IMR-90 (cell line): ENCODE results near the gene MSI1. TPM values are rescaled to one million over a fixed set of nuclear protein-coding genes. Genes with fewer than 3 reads are reported as not detected.

Source experiments
- ATAC-seq: fragments of 200-7000 bp; cut with Tn5 transposase; 2 replicates; pipeline ENCODE4 v1.9.1; 2020; ENCODE audit warnings: low read depth, mild to moderate bottlenecking, moderate library complexity
- BruUV-seq: library from RNA; stranded (reverse); fragments of 400-500 nt; replicated peaks from 2 replicates; lab custom pipeline; 2021; lab: Mats Ljungman, UMichigan
- CTCF ChIA-PET: fragments of 300-600 bp; formaldehyde crosslinking; extraction: SDS; loops from one replicate; lab custom pipeline; 2021; ENCODE audit warnings: antibody characterized with exemption; lab: Yijun Ruan, JAX
- POLR2A ChIA-PET: fragments of 300-600 bp; sonication (Branson Sonifier 250); formaldehyde crosslinking; loops from one replicate; lab custom pipeline; 2022; ENCODE audit warnings: antibody characterized with exemption; ENCODE audit not compliant: unreplicated experiment; lab: Charles Lee
- DNase-seq: peaks from one replicate; pipeline ENCODE4 v3.0.0; 2013
- H2AFZ ChIP-seq: replicated peaks from 2 replicates; pipeline ENCODE3; 2013; ENCODE audit warnings: low read length, mild to moderate bottlenecking; ENCODE audit not compliant: poor library complexity
- H2AK5ac ChIP-seq: 2 replicates; pipeline ENCODE4 v1.6.1; 2013; ENCODE audit warnings: low read depth, low read length, inconsistent platforms
- H2AK9ac ChIP-seq: replicated peaks from 2 replicates; pipeline ENCODE3; 2013; ENCODE audit warnings: mild to moderate bottlenecking, low read depth, low read length, moderate library complexity; ENCODE audit not compliant: poor library complexity
- H2BK120ac ChIP-seq: 2 replicates; pipeline ENCODE4 v1.6.1; 2013; ENCODE audit warnings: low read depth, low read length, inconsistent platforms
- H2BK15ac ChIP-seq: 3 replicates; pipeline ENCODE4 v1.6.1; 2013; ENCODE audit warnings: low read depth, low read length, inconsistent platforms
- H2BK20ac ChIP-seq: 2 replicates; pipeline ENCODE4 v1.6.1; 2013; ENCODE audit warnings: low read depth, mild to moderate bottlenecking, inconsistent platforms, low read length, moderate library complexity
- H2BK5ac ChIP-seq: 2 replicates; pipeline ENCODE4 v1.6.1; 2013; ENCODE audit warnings: mild to moderate bottlenecking, low read depth, low read length, inconsistent platforms; ENCODE audit not compliant: poor library complexity, severe bottlenecking
- H3K14ac ChIP-seq: replicated peaks from 2 replicates; pipeline ENCODE4 v1.6.1; 2013; ENCODE audit warnings: low read depth, low read length, inconsistent platforms
- H3K18ac ChIP-seq: 2 replicates; pipeline ENCODE4 v1.6.1; 2013; ENCODE audit warnings: low read depth, low read length, control low read depth
- H3K23ac ChIP-seq: 2 replicates; pipeline ENCODE4 v1.6.1; 2013; ENCODE audit warnings: low read depth, low read length, inconsistent platforms
- H3K27ac ChIP-seq: 2 replicates; pipeline ENCODE4 v1.5.1; 2013; ENCODE audit warnings: mild to moderate bottlenecking, control low read depth, low read length; ENCODE audit not compliant: insufficient read depth
- H3K27me3 ChIP-seq: 2 replicates; pipeline ENCODE4 v1.6.1; 2013; ENCODE audit warnings: low read length; ENCODE audit not compliant: control insufficient read depth, insufficient read depth
- H3K36me3 ChIP-seq: 2 replicates; pipeline ENCODE4 v1.6.1; 2013; ENCODE audit warnings: low read length, mixed read lengths; ENCODE audit not compliant: control insufficient read depth, insufficient read depth
- H3K4ac ChIP-seq: 2 replicates; pipeline ENCODE4 v1.6.1; 2013; ENCODE audit warnings: low read depth, low read length, inconsistent platforms
- H3K4me1 ChIP-seq: 2 replicates; pipeline ENCODE4 v1.6.1; 2013; ENCODE audit warnings: low read length, mixed read lengths; ENCODE audit not compliant: control insufficient read depth, insufficient read depth
- H3K4me2 ChIP-seq: 2 replicates; pipeline ENCODE4 v1.6.1; 2013; ENCODE audit warnings: low read depth, mild to moderate bottlenecking, control low read depth, low read length, moderate library complexity
- H3K4me3 ChIP-seq: 2 replicates; pipeline ENCODE4 v1.5.1; 2013; ENCODE audit warnings: low read depth, mild to moderate bottlenecking, control low read depth, low read length, moderate library complexity; ENCODE audit not compliant: insufficient read depth
- H3K56ac ChIP-seq: 2 replicates; pipeline ENCODE4 v1.6.1; 2013; ENCODE audit warnings: low read length, inconsistent platforms; ENCODE audit not compliant: insufficient read depth; ENCODE audit errors: extremely low read depth
- H3K79me1 ChIP-seq, 2 experiments: 2 replicates each; pipeline ENCODE4 v1.6.1; 2013; ENCODE audit warnings: low read length in 2 of 2, inconsistent platforms in 1 of 2, low read depth in 1 of 2
- H3K9ac ChIP-seq: 2 replicates; pipeline ENCODE4 v1.6.1; 2013; ENCODE audit warnings: low read depth, low read length, control low read depth
- H3K9me1 ChIP-seq: 2 replicates; pipeline ENCODE4 v1.6.1; 2013; ENCODE audit warnings: low read length, inconsistent platforms; ENCODE audit not compliant: insufficient read depth
- H3K9me3 ChIP-seq: 2 replicates; pipeline ENCODE4 v1.6.1; 2013; ENCODE audit warnings: low read length; ENCODE audit not compliant: control insufficient read depth, insufficient read depth
- H4K20me1 ChIP-seq: 2 replicates; pipeline ENCODE4 v1.6.1; 2013; ENCODE audit warnings: low read length, inconsistent platforms; ENCODE audit not compliant: insufficient read depth
- H4K5ac ChIP-seq: 2 replicates; pipeline ENCODE4 v1.6.1; 2013; ENCODE audit warnings: mild to moderate bottlenecking, low read depth, low read length, control low read depth
- H4K8ac ChIP-seq, 2 experiments: 2 replicates each; pipeline ENCODE4 v1.6.1; 2013; ENCODE audit warnings: low read depth in 2 of 2, low read length in 2 of 2, control low read depth in 1 of 2, inconsistent platforms in 1 of 2
- H4K91ac ChIP-seq: 2 replicates; pipeline ENCODE4 v1.6.1; 2013; ENCODE audit warnings: low read depth, low read length, inconsistent platforms; ENCODE audit not compliant: insufficient read depth
- BHLHE40 ChIP-seq: fragments of 150-350 bp; IDR thresholded peaks from 2 replicates; pipeline ENCODE4 v1.6.1; 2016; ENCODE audit warnings: mild to moderate bottlenecking, low read depth, low read length
- CEBPB ChIP-seq: IDR thresholded peaks from 2 replicates; pipeline ENCODE4 v1.6.1; 2012; ENCODE audit warnings: low read depth, low read length, improper control_type of control experiment
- CTCF ChIP-seq: conservative IDR thresholded peaks from 2 replicates; pipeline ENCODE4 v1.5.1; 2012; ENCODE audit warnings: mild to moderate bottlenecking, low read depth, low read length, improper control_type of control experiment
- ELK1 ChIP-seq: fragments of 150-350 bp; IDR thresholded peaks from 2 replicates; pipeline ENCODE4 v1.6.1; 2016; ENCODE audit warnings: low read depth, mild to moderate bottlenecking, low read length, moderate library complexity, borderline replicate concordance
- MXI1 ChIP-seq: IDR thresholded peaks from 2 replicates; pipeline ENCODE4 v1.6.1; 2012; ENCODE audit warnings: low read depth, mild to moderate bottlenecking, low read length, moderate library complexity, borderline replicate concordance
- NFE2L2 ChIP-seq: fragments of 150-350 bp; IDR thresholded peaks from 2 replicates; pipeline ENCODE4 v1.6.1; 2016; ENCODE audit warnings: low read depth, mild to moderate bottlenecking, low read length
- POLR2A ChIP-seq: IDR thresholded peaks from 2 replicates; pipeline ENCODE4 v1.6.1; 2012; ENCODE audit warnings: mild to moderate bottlenecking, low read depth, low read length
- RCOR1 ChIP-seq: IDR thresholded peaks from 2 replicates; pipeline ENCODE4 v1.6.1; 2012; ENCODE audit warnings: mild to moderate bottlenecking, low read length, improper control_type of control experiment; ENCODE audit not compliant: insufficient replicate concordance
- USF2 ChIP-seq: fragments of 150-350 bp; IDR thresholded peaks from 2 replicates; pipeline ENCODE4 v1.6.1; 2017; ENCODE audit warnings: mild to moderate bottlenecking, antibody characterized with exemption, low read length, low read depth
- WGBS, 2 experiments: methylation state at CpG; one replicate each; pipeline versions ENCODE4 v1.1.5 to v1.1.7; 2013; ENCODE audit warnings: missing lambda C conversion rate in 2 of 2; ENCODE audit not compliant: insufficient read length in 1 of 2; ENCODE audit errors: extremely low coverage in 2 of 2; 5-methylcytosine and 5-hydroxymethylcytosine counted together
- dilution Hi-C: fragments of 300-500 bp; cut with HindIII; formaldehyde crosslinking; loops from one replicate; pipeline ENCODE4 v1.14.3; 2018; ENCODE audit warnings: low sequenced_read_pairs; ENCODE audit not compliant: unreplicated experiment
- in situ Hi-C: fragments of 300-500 bp; cut with MboI; formaldehyde crosslinking; loops from 3 replicates; pipeline ENCODE4 v1.14.3; 2019; ENCODE audit warnings: low sequenced_read_pairs, inconsistent platforms, mixed read lengths
- intact Hi-C: fragments of 100-400 bp; cut with micrococcal nuclease; formaldehyde crosslinking; loops from 2 replicates; pipeline ENCODE4 v1.10.0; 2022
- polyA plus RNA-seq, 3 experiments: library from polyadenylated mRNA; depleted of rRNA; stranded (reverse); fragments of >200 nt; gene quantifications; 2 replicates each; pipeline ENCODE4 v1.2.3, GENCODE V29; 2012; ENCODE audit warnings: low replicate concordance in 1 of 3
- total RNA-seq: library from RNA; depleted of rRNA; stranded (reverse); fragments of >200 nt; gene quantifications from 2 replicates; pipeline ENCODE4 v1.2.3, GENCODE V29; 2012

Gene MSI1
- total and polyA plus RNA-seq, 2 of the 4 experiments (the other 2 are of a cell fraction), result not detected

GRCh38 chr12:120352117-120352516 is 16.8 kb downstream of the MSI1 start:
- Histone ChIP-seq H3K9me3 (no peaks in the 10 kb centered on the region), H3K27ac (no peak overlapping the region), H3K9me1 (0 out of 2 replicates have a peak, but pooled peaks cover 3% of the 10 kb centered on the region), H4K91ac (no peak overlapping the region), H2BK5ac (no peak overlapping the region), H3K18ac (no peak overlapping the region), H3K27me3 (peaks cover 23% of the 10 kb centered on the region), H3K4me3 (no peak overlapping the region), H4K20me1 (no peaks in the 10 kb centered on the region), H4K8ac (no peak overlapping the region), H3K14ac (no peak overlapping the region), H3K79me1 (no peaks in the 10 kb centered on the region), H2BK15ac (no peak overlapping the region), H3K36me3 (no peaks in the 10 kb centered on the region), H2BK20ac (no peak overlapping the region), H2AFZ (no peak overlapping the region), H2BK120ac (no peak overlapping the region), H3K9ac (no peak overlapping the region), H3K4ac (no peak overlapping the region), H4K5ac (no peak overlapping the region), H2AK9ac (no peak overlapping the region), H3K4me2 (no peak overlapping the region), H3K56ac (no peak overlapping the region), H2AK5ac (no peak overlapping the region), H3K23ac (no peak overlapping the region), H3K4me1 (no peaks in the 10 kb centered on the region)
- 100% methylated on average over 1 of the region's 5 CpGs; no CpG with 5 or more reads in 1 of the 2 experiments for WGBS, 2 experiments
- dilution Hi-C loops, result no loop called here
- ChIA-PET POLR2A (no interaction called here), CTCF (no interaction called here)
- no TSS peak for BruUV-seq
- in situ Hi-C loops, result no loop called here
- peak; percentile 67 for ATAC-seq
- intact Hi-C loops, result no loop called here
- TF ChIP-seq MXI1, result no peak
- TF ChIP-seq NFE2L2, result no peak
- no peak for TF ChIP-seq USF2
- no peak for TF ChIP-seq CEBPB
- no peak for TF ChIP-seq BHLHE40
- TF ChIP-seq POLR2A, result no peak
- no peak for TF ChIP-seq RCOR1
- no peak for TF ChIP-seq ELK1
- no peak for TF ChIP-seq CTCF
- peak; percentile 50 for DNase-seq
